ENCODE measurements around the gene SOAT1.

DNA sequence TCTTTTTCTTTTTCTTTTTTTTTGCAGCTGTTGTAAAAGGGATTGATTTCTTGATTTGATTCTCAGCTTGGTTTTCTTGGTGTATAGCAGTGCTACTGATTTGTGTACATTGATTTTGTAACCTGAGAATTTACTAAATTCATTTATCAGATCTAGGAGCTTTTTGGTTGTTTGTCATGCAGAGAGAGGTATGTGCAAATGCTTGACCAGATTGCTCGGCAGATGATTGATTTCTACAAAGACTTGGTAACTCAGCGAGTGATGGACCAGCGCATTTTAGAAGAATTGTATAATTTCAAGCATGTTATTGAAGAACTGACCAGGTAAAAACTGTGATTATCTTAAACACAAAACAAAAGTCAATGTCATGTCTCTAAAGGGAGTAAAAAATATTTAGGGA lies 100.1 kb downstream of the SOAT1 start:
- TF ChIP-seq CTCF (IDR thresholded peaks at IDR 0.05) = no peak
- TF ChIP-seq POLR2AphosphoS5 (IDR thresholded peaks at IDR 0.05) = no peak
- TF ChIP-seq POLR2A (IDR thresholded peaks at IDR 0.05) = no peak
- no peak for TF ChIP-seq EP300 (IDR thresholded peaks at IDR 0.05)

All from sigmoid colon (tissue), 4 donors.